ENCODE measurements around the gene SERINC5.

Gene SERINC5

DNA sequence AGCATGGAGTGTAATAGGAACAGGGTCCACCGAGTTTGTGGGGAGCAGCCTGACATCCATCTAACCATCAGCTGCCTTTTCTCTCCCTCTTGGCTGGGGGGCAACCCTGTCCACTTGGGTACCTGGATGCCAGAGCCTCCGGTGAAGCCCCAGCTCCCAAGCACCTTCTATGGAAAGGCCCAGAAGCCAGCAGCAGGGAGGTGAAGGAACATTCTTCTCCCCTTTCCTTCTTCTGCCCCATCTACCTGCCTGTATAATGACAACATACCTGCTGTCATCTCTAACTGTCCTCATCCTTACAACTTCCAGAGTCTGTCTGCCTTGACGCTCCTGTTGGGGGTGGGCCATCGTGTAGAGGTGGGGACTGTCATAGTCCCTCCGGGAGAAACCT, 187.6 kb downstream of the SERINC5 start:
- DNase-seq (ENCODE audit: low spot score) = no peak
- in situ Hi-C loops (cut with MboI; ENCODE audit: low pct_unique_long_range_greater_than_20kb, low sequenced_read_pairs, unreplicated experiment) = no loop called here
- TF ChIP-seq, protein P1, sequence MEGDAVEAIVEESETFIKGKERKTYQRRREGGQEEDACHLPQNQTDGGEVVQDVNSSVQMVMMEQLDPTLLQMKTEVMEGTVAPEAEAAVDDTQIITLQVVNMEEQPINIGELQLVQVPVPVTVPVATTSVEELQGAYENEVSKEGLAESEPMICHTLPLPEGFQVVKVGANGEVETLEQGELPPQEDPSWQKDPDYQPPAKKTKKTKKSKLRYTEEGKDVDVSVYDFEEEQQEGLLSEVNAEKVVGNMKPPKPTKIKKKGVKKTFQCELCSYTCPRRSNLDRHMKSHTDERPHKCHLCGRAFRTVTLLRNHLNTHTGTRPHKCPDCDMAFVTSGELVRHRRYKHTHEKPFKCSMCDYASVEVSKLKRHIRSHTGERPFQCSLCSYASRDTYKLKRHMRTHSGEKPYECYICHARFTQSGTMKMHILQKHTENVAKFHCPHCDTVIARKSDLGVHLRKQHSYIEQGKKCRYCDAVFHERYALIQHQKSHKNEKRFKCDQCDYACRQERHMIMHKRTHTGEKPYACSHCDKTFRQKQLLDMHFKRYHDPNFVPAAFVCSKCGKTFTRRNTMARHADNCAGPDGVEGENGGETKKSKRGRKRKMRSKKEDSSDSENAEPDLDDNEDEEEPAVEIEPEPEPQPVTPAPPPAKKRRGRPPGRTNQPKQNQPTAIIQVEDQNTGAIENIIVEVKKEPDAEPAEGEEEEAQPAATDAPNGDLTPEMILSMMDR (IDR thresholded peaks at IDR 0.05; ENCODE audit: extremely low read depth, insufficient read depth, missing control alignments) = no peak

- DNase-seq (ENCODE audit: low spot score) = no peak
- TF ChIP-seq, protein P1 (IDR thresholded peaks at IDR 0.05; ENCODE audit: extremely low read depth, insufficient read depth, missing control alignments) = no peak
- in situ Hi-C loops (cut with MboI; ENCODE audit: low pct_unique_long_range_greater_than_20kb, low sequenced_read_pairs, unreplicated experiment) = no loop called here
These were observed 188.2 kb downstream of the SERINC5 start for GRCh38 chr5:80067531-80068245.

DNA sequence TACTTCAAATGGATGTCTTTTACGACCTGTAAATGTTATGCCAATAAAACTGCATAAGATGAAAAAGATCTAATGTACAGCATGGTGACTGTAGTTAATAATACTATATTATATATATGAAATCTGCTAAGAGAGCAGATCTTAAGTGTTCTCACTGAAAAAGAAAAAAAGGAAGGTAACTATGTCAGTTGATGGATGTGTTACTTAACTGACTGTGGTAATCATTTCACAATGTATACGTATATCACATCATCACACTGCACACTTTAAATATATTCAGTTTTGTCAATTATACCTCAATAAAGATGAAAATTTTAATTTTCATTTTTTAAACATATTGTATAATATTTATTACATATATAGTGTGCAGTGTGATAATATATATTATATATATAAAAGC, 188.8 kb downstream of the SERINC5 start:
- in situ Hi-C loops (cut with MboI; ENCODE audit: low pct_unique_long_range_greater_than_20kb, low sequenced_read_pairs, unreplicated experiment) = no loop called here
- DNase-seq (ENCODE audit: low spot score) = no peak

GRCh38 chr5:80064124-80064523, 191.7 kb downstream of the SERINC5 start:
- in situ Hi-C loops (cut with MboI; ENCODE audit: low pct_unique_long_range_greater_than_20kb, low sequenced_read_pairs, unreplicated experiment) = no loop called here
- no peak for DNase-seq (ENCODE audit: low spot score)
- TF ChIP-seq, protein P1 (IDR thresholded peaks at IDR 0.05; ENCODE audit: extremely low read depth, insufficient read depth, missing control alignments) = no peak

More for the DNA sequence above, 188.8 kb downstream of the SERINC5 start:
- TF ChIP-seq, protein P1 (IDR thresholded peaks at IDR 0.05; ENCODE audit: extremely low read depth, insufficient read depth, missing control alignments) = no peak

Data from GM13977 (cell line).